Activated CD4-positive, CD25-positive, alpha-beta regulatory T cell treated with anti-CD3 and anti-CD28 coated beads, Interleukin-2, amount 50 U/mL, for 16 hours (primary cell): ENCODE measurements around the gene OR1L1.

Source experiments
- DNase-seq: peaks from one replicate; pipeline ENCODE4 v3.0.0-alpha.2; 2020; ENCODE audit warnings: low read depth, low spot score

Gene OR1L1

GRCh38 chr9:122661416-122661815 is at the start of gene OR1L1:
TSS of gene OR1L1 (plus strand) at chr9:122661716. CDS start at chr9:122661716, 0 bp downstream.
- DNase-seq, result no peak

- no peak for DNase-seq
Observed at GRCh38 chr9:122614362-122614761, 47.2 kb upstream of the OR1L1 start, which contains the start of gene OR1Q1. TSS of gene OR1Q1 (plus strand) at chr9:122614738. CDS start at chr9:122614738, 0 bp downstream.

GRCh38 chr9:122619996-122620395 is 41.5 kb upstream of the OR1L1 start:
- DNase-seq, result no peak

- no peak for DNase-seq
Observed at GRCh38 chr9:122642226-122642625, 19.3 kb upstream of the OR1L1 start.

- DNase-seq, result no peak
Observed at GRCh38 chr9:122656378-122656777, 5.1 kb upstream of the OR1L1 start.

GRCh38 chr9:122657527-122657926 is 4.0 kb upstream of the OR1L1 start, which contains the start of gene OR1B1:
TSS of gene OR1B1 (minus strand) at chr9:122657627.
- no peak for DNase-seq

- no peak for DNase-seq
Observed at GRCh38 chr9:122672481-122672880, 11.0 kb downstream of the OR1L1 start.

GRCh38 chr9:122684851-122685250 is 23.3 kb downstream of the OR1L1 start:
- no peak for DNase-seq

- DNase-seq, result no peak
Observed at GRCh38 chr9:122695696-122696095, 34.2 kb downstream of the OR1L1 start.
